ENCODE data around the gene ASB10. TPM values are rescaled to one million over a fixed set of nuclear protein-coding genes. Genes with fewer than 3 reads are reported as not detected.

Gene ASB10
- total and polyA plus RNA-seq, 7 donors, result 3.8 to 29.6 (median 22.5) TPM

DNA sequence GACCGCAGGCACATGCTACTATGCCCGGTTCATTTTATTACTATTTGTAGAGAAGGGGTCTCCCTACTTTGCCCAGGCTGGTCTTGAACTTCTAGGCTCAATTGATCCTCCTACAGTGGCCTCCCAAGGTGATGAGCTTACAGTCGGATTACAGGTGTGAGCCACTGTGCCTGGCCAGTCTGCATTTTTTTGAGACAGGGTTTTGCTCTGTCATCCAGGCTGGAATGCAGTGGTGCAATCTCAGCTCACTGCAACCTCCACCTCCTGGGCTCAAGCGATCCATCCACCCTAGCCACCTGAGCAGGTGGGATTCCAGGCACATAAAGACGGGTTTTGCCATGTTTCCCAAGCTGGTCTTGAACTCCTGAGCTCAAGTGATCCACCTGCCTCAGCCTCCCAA is 25.6 kb upstream of the ASB10 start:
- intact Hi-C loops (cut with DNase I), result no loop called here

DNA sequence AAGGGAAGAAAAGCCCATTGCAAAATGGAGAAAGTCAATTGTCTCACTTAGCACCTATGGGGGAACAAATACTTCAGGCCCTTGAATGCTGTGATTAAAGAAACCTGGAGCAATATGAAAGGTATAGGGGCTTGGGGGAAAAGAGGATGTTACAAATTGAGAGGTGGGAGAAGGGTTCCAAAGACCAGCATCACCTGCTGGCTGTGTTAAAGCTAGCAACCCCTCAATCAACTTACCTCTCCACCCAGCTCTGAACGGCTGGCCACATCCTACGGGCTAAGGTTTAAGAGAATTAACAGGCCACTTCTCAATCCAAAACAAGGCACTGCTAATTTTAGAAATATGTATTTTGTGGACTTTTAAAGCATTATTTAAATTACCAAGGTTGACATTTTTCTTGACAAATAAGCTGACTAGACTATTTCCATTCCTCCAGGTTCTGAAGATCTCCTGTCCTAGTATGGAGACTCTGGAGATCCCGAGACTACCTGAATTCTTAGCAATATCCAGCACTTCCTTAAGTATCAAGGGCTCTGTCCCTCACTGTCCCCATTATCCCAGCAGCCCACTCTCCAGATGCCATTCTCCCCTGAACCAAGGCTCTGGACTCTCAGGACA is 24.2 kb upstream of the ASB10 start:
- no peak for DNase-seq
- TF ChIP-seq, protein P1, sequence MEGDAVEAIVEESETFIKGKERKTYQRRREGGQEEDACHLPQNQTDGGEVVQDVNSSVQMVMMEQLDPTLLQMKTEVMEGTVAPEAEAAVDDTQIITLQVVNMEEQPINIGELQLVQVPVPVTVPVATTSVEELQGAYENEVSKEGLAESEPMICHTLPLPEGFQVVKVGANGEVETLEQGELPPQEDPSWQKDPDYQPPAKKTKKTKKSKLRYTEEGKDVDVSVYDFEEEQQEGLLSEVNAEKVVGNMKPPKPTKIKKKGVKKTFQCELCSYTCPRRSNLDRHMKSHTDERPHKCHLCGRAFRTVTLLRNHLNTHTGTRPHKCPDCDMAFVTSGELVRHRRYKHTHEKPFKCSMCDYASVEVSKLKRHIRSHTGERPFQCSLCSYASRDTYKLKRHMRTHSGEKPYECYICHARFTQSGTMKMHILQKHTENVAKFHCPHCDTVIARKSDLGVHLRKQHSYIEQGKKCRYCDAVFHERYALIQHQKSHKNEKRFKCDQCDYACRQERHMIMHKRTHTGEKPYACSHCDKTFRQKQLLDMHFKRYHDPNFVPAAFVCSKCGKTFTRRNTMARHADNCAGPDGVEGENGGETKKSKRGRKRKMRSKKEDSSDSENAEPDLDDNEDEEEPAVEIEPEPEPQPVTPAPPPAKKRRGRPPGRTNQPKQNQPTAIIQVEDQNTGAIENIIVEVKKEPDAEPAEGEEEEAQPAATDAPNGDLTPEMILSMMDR (IDR thresholded peaks at IDR 0.05), result no peak
- H3K36me3 ChIP-seq (ENCODE audit: insufficient read depth in 1 of 2, low read depth in 1 of 2), result peaks cover 5 to 52% of the 10 kb centered on the region in 2 donors
- no peaks in the 10 kb centered on the region for H3K27me3 ChIP-seq (ENCODE audit: insufficient read depth in 3 of 3, low read length in 2 of 3)
- H3K4me1 ChIP-seq, result no peaks in the 10 kb centered on the region
- no peak overlapping the region for H3K4me3 ChIP-seq
- H3K27ac ChIP-seq, result no peak overlapping the region
- intact Hi-C loops (cut with DNase I), result no loop called here
- 79 to 93% (median 83%) methylated on average over 3 of the region's 3 CpGs for WGBS, 3 donors
- H3K9me3 ChIP-seq, result no peaks in the 10 kb centered on the region
- no peak for ATAC-seq

More for the DNA sequence above, 25.6 kb upstream of the ASB10 start:
- no peak for DNase-seq
- no peaks in the 10 kb centered on the region for H3K27me3 ChIP-seq (ENCODE audit: insufficient read depth in 3 of 3, low read length in 2 of 3)
- no peak overlapping the region for H3K27ac ChIP-seq
- no peaks in the 10 kb centered on the region for H3K9me3 ChIP-seq
- H3K4me3 ChIP-seq, result no peak overlapping the region
- 81 to 91% (median 88%) methylated on average over 5 of the region's 5 CpGs for WGBS, 3 donors
- no peak for ATAC-seq
- no peaks in the 10 kb centered on the region for H3K4me1 ChIP-seq
- peaks cover 5 to 66% of the 10 kb centered on the region in 2 donors for H3K36me3 ChIP-seq (ENCODE audit: insufficient read depth in 1 of 2, low read depth in 1 of 2)
- TF ChIP-seq, protein P1 (IDR thresholded peaks at IDR 0.05), result no peak

DNA sequence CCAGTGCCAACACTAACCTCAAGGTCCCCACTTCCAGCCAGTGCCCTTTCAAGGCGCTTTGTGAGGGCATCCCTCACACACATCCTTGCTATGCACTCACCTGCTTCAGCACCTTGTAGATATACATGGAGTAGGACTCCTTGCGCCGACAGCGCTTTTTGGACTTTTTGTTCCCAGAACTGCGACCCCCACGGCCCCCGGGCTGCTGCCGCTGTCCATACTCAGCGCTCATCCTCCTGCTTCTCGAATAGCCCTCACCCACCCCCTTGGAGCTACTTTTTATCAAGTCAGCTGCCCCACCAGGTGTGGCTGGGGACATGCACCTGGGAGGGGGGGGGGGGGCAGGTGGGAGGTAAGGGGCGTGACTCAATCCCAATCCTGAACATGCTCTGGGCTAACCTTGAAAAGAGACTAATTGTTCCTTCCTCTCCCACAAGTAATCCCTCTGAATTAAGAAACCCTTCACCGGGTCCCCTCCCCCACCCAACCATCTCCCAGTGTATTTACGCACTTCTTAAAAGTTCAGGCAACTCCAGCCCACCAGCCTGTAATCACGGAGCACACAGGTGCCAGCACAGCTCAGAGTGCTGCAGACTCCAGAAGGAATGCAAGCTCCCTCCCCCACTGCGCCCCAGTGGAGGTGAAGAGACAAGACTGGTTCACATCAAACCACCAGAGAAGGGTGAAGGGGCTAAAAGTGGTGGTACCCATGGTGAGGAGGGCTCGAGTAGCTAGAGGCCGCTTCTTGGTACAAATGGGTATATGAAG is 23.2 kb upstream of the ASB10 start, which contains the start of gene H2BK1:
TSS of gene H2BK1 (minus strand) at position 402 of the 768 bp plus-strand sequence. CDS start at position 232, 170 bp downstream.
- no peak within 1 kb of the TSS for H3K4me3 ChIP-seq
- ATAC-seq, result no peak
- no peak for DNase-seq
- no peaks in the 10 kb centered on the region for H3K4me1 ChIP-seq
- H3K27ac ChIP-seq, result no peak within 1 kb of the TSS
- peaks cover 5 to 42% of the 10 kb centered on the region in 2 donors for H3K36me3 ChIP-seq (ENCODE audit: insufficient read depth in 1 of 2, low read depth in 1 of 2)
- intact Hi-C loops (cut with DNase I), result no loop called here
- peaks cover 0 to 3% (median 2%) of the 10 kb centered on the region in 3 donors for H3K27me3 ChIP-seq (ENCODE audit: insufficient read depth in 3 of 3, low read length in 2 of 3)
- 81 to 87% (median 86%) methylated on average over 17 of the region's 17 CpGs for WGBS, 3 donors
- TF ChIP-seq, protein P1 (IDR thresholded peaks at IDR 0.05), result no peak
- H3K9me3 ChIP-seq, result no peaks in the 10 kb centered on the region

DNA sequence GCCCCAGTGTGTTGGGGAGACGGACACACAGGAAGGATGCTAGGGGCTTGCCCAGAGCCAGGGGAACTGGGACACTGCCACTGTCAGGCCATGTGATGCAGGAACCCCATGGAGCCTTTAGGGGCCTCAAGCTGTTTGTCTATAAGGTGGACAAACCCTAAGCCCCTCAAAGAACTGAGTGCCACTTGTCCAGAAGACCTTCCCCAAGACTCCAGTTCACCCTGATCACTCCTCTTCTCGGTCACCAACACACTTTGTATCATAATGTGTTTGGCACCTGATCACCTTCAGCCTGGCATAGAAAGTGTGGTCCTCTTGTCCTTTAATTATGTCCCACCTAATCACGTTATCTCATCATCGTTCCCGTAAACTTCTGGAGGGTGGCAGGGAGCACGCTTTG is 22.5 kb upstream of the ASB10 start:
- intact Hi-C loops (cut with DNase I), result no loop called here
- TF ChIP-seq, protein P1 (IDR thresholded peaks at IDR 0.05), result no peak
- peaks cover 5 to 36% of the 10 kb centered on the region in 2 donors for H3K36me3 ChIP-seq (ENCODE audit: insufficient read depth in 1 of 2, low read depth in 1 of 2)
- H3K9me3 ChIP-seq, result no peaks in the 10 kb centered on the region
- ATAC-seq (no peak), DNase-seq (no peak)
- H3K27ac ChIP-seq, result no peak overlapping the region
- H3K4me3 ChIP-seq, result no peak overlapping the region
- peaks cover 0 to 9% (median 9%) of the 10 kb centered on the region in 3 donors for H3K27me3 ChIP-seq (ENCODE audit: insufficient read depth in 3 of 3, low read length in 2 of 3)
- H3K4me1 ChIP-seq, result no peaks in the 10 kb centered on the region
- WGBS, 3 donors, result 81 to 86% (median 85%) methylated on average over 6 of the region's 6 CpGs
